Epithelial cell of esophagus (primary cell): ENCODE data around the gene LRRC8A.
"Not testable (repeated sequence)": the region's sequence is repeated elsewhere in the genome, so short reads cannot be mapped to it uniquely, and the experiment has no call there.

Experiments used
- DNase-seq: peaks from one replicate; pipeline ENCODE4 v3.0.0; 2010; ENCODE audit warnings: low read depth
- H3K4me3 ChIP-seq: 2 replicates; pipeline ENCODE4 v1.5.1; 2011; ENCODE audit warnings: mild to moderate bottlenecking, low read length, control low read depth
- TF ChIP-seq, protein P1 (sequence below): IDR thresholded peaks from 2 replicates; pipeline ENCODE4 v1.5.1; 2011; ENCODE audit warnings: low read depth, mild to moderate bottlenecking, low read length, control low read depth, inconsistent platforms; ENCODE audit not compliant: insufficient read depth; ENCODE audit errors: missing control alignments

LRRC8A gene

GRCh38 chr9:128940271-128940921 lies 58.5 kb downstream of the LRRC8A start:
- TF ChIP-seq, protein P1, sequence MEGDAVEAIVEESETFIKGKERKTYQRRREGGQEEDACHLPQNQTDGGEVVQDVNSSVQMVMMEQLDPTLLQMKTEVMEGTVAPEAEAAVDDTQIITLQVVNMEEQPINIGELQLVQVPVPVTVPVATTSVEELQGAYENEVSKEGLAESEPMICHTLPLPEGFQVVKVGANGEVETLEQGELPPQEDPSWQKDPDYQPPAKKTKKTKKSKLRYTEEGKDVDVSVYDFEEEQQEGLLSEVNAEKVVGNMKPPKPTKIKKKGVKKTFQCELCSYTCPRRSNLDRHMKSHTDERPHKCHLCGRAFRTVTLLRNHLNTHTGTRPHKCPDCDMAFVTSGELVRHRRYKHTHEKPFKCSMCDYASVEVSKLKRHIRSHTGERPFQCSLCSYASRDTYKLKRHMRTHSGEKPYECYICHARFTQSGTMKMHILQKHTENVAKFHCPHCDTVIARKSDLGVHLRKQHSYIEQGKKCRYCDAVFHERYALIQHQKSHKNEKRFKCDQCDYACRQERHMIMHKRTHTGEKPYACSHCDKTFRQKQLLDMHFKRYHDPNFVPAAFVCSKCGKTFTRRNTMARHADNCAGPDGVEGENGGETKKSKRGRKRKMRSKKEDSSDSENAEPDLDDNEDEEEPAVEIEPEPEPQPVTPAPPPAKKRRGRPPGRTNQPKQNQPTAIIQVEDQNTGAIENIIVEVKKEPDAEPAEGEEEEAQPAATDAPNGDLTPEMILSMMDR, result no peak
- DNase-seq, result no peak
- H3K4me3 ChIP-seq, result no peak overlapping the region

- no peak for DNase-seq
- no peak overlapping the region for H3K4me3 ChIP-seq
- TF ChIP-seq, protein P1, result no peak
These were observed 59.2 kb downstream of the LRRC8A start for GRCh38 chr9:128940946-128941755.

DNA sequence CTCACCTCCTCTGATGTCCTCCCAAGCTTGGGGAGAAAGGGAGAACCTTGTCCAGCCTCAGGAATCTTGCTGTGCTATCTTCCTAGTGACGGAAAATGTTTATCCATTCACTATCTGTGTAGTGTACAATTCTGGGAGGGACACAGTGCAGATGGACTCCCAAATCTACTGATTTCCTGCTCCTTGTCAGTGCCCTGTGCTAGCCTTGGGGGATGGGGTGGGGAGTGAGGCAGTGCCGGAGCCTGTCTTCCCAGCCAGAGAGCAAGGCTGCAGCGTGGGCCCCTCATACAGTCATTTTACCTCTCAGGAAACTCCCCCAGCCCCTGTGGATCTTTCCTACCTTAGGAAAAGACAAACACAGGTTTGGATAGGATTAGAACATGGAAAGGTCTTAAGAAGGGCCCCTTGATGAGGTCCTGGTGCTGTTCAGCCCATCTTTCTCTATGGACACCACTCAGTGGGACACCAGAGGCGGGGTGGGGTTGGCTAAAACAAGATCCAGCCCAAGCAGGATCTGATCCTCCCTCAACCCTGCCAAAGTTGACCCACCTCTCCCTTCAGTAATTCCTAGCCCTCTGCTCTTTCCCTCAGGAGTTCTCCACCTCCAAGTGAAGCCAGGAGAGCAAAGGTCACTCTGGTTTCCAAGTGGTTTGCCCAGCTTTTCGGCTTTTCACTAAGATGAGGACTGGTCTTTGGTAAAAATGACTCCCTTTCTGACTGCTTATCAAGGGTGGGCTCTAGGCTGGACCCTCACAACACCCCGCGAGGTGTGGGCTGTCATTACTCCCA lies 62.1 kb downstream of the LRRC8A start:
- TF ChIP-seq, protein P1, result no peak
- DNase-seq, result no peak
- no peak overlapping the region for H3K4me3 ChIP-seq

- not testable (repeated sequence) for DNase-seq, H3K4me3 ChIP-seq
These were observed 63.0 kb downstream of the LRRC8A start for GRCh38 chr9:128944966-128945365.

DNA sequence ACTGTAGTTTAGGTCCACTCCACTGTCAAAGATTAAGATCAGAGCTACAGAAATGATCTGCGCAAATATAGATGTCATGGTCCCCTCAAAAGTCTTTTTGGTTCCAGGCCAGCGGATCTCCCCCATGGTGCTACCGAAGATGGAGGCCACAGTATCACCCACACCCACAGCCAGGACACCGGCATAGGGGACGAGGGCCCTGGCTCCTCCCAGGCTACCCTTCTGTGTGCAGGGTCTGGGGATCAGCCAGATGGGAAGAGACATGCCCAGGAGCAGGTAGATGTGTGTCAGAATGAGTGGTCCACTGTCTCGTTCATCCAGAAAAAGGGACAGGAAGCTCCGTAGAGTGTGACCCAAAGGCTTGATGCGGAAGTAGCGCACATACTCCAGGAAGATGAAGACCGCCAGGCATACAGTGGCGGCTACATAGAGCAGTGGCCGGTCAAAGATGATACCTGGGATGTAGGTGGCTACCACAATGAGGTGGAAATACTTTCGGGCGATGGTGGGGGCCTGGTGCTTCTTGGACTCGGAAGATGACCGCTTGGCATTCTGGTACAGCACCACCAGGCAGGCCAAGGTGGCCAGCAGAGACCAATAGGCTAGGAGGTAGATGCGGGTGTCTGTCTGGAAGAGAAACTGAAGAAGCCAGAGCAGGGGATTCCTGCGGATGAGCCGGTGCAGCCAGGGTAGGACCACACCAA lies 64.0 kb downstream of the LRRC8A start:
- H3K4me3 ChIP-seq, result no peak overlapping the region
- TF ChIP-seq, protein P1, result no peak
- DNase-seq, result no peak

- TF ChIP-seq, protein P1, result no peak
- peak overlapping the region; percentile 86 for H3K4me3 ChIP-seq
- peak; percentile 26 for DNase-seq
These were observed 64.8 kb downstream of the LRRC8A start for GRCh38 chr9:128946571-128947276.
